ENCODE data around the gene LYRM4. TPM values are rescaled to one million over a fixed set of nuclear protein-coding genes. Genes with fewer than 3 reads are reported as not detected.

The LYRM4 gene
- polyA plus RNA-seq, 1 donor (not counting 4 experiments of a cell fraction or from before 2014, with no cell fraction given): 41.1 TPM

DNA sequence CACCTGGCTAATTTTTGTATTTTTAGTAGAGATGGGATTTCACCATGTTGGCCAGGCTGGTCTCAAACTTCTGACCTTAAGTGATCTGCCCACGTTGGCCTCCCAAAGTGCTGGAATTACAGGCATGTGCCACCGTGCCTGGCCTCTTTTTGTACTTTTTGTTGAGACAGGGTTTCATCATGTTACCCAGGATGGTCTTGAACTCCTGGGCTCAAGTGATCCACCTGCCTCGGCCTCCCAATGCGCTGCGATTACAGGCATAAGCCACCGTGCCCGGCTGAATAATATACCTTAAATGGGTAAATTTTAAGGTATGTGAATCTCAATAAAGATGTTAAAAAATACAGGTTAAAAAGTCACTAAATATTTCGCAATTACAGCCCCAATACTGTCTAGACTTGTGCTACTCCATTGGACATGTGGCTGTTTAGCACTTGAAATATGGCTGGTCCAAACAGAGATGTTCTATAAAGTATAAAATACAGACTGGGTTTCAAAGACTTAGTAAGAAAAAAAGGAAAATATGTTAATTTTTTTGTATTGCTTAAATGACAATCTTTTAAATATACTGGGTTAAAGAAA, 133.6 kb downstream of the LYRM4 start:
- no peak overlapping the region for H3K27ac ChIP-seq (ENCODE audit: control insufficient read depth, insufficient read depth, low read length)

DNA sequence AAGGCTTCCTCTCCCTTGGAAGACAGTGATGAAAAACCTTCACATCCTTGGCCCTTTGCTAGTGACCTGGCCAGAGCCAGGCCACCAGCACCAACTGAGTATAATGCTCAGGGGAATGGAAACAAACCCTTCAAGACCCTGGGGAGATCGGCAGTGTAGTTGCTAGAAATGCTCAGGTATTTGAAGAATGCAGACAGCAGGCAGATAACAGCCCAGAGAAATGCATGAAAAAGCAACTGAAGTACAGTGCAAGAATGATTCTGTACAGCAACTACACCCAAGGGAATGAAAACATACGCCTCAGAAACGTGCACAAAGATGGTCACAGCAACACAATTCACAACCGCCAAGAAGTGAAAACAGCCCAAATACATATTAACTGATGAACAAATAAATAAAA, 134.5 kb downstream of the LYRM4 start:
- no peaks in the 10 kb centered on the region for H4K20me1 ChIP-seq (ENCODE audit: control insufficient read depth, extremely low read depth, insufficient read depth, low read length)
- H3K4me1 ChIP-seq (ENCODE audit: control insufficient read depth, extremely low read depth, insufficient read depth, low read length): peaks cover 18% of the 10 kb centered on the region
- H3K27ac ChIP-seq (ENCODE audit: control insufficient read depth, insufficient read depth, low read length): no peak overlapping the region
- dilution Hi-C loops (cut with MboI; ENCODE audit: extremely low pct_ligation_motif_present, low sequenced_read_pairs): no loop called here
- no peaks in the 10 kb centered on the region for H3K27me3 ChIP-seq (ENCODE audit: control insufficient read depth, extremely low read depth, insufficient read depth, low read length)
- H3K4me3 ChIP-seq (ENCODE audit: control insufficient read depth in 2 of 3, extremely low read depth in 1 of 3, insufficient read depth in 2 of 3, low read depth in 1 of 3, low read length in 3 of 3): no peak overlapping the region
- no peaks in the 10 kb centered on the region for H3K9me1 ChIP-seq (ENCODE audit: control insufficient read depth, extremely low read depth, insufficient read depth, low read length)
- no peak for FAIRE-seq
- TF ChIP-seq, protein P1, sequence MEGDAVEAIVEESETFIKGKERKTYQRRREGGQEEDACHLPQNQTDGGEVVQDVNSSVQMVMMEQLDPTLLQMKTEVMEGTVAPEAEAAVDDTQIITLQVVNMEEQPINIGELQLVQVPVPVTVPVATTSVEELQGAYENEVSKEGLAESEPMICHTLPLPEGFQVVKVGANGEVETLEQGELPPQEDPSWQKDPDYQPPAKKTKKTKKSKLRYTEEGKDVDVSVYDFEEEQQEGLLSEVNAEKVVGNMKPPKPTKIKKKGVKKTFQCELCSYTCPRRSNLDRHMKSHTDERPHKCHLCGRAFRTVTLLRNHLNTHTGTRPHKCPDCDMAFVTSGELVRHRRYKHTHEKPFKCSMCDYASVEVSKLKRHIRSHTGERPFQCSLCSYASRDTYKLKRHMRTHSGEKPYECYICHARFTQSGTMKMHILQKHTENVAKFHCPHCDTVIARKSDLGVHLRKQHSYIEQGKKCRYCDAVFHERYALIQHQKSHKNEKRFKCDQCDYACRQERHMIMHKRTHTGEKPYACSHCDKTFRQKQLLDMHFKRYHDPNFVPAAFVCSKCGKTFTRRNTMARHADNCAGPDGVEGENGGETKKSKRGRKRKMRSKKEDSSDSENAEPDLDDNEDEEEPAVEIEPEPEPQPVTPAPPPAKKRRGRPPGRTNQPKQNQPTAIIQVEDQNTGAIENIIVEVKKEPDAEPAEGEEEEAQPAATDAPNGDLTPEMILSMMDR (optimal IDR thresholded peaks at IDR 0.05 in 1 of 3, IDR thresholded peaks at IDR 0.05 in 1 of 3, conservative IDR thresholded peaks at IDR 0.05 in 1 of 3; ENCODE audit: extremely low read depth in 1 of 3, insufficient read depth in 2 of 3, low read length in 3 of 3): no peak
- no peak for TF ChIP-seq EZH2 (IDR thresholded peaks at IDR 0.05; ENCODE audit: low read length)
- H3K4me2 ChIP-seq (ENCODE audit: control insufficient read depth, extremely low read depth, insufficient read depth, low read depth, low read length): no peak overlapping the region
- H3K79me2 ChIP-seq (ENCODE audit: control insufficient read depth, insufficient read depth, low read length): no peaks in the 10 kb centered on the region
- DNase-seq (ENCODE audit: low read depth, low spot score): no peak
- no peak overlapping the region for H2AFZ ChIP-seq (ENCODE audit: control insufficient read depth, low read length)
- H3K9ac ChIP-seq (ENCODE audit: control insufficient read depth, extremely low read depth, insufficient read depth, low read length): no peak overlapping the region
- H3K9me3 ChIP-seq (ENCODE audit: control insufficient read depth, low read depth, low read length): no peaks in the 10 kb centered on the region
- peaks cover 0 to 3% of the 10 kb centered on the region in 2 experiments for H3K36me3 ChIP-seq (ENCODE audit: control insufficient read depth in 2 of 2, extremely low read depth in 1 of 2, insufficient read depth in 2 of 2, low read length in 2 of 2)

More for the DNA sequence above, 133.6 kb downstream of the LYRM4 start:
- DNase-seq (ENCODE audit: low read depth, low spot score) (no peak), FAIRE-seq (no peak)
- H3K79me2 ChIP-seq (ENCODE audit: control insufficient read depth, insufficient read depth, low read length): no peaks in the 10 kb centered on the region
- H3K27me3 ChIP-seq (ENCODE audit: control insufficient read depth, extremely low read depth, insufficient read depth, low read length): no peaks in the 10 kb centered on the region
- TF ChIP-seq, protein P1 (optimal IDR thresholded peaks at IDR 0.05 in 1 of 3, IDR thresholded peaks at IDR 0.05 in 1 of 3, conservative IDR thresholded peaks at IDR 0.05 in 1 of 3; ENCODE audit: extremely low read depth in 1 of 3, insufficient read depth in 2 of 3, low read length in 3 of 3): no peak
- TF ChIP-seq EZH2 (IDR thresholded peaks at IDR 0.05; ENCODE audit: low read length): no peak
- H3K9me3 ChIP-seq (ENCODE audit: control insufficient read depth, low read depth, low read length): no peaks in the 10 kb centered on the region
- H4K20me1 ChIP-seq (ENCODE audit: control insufficient read depth, extremely low read depth, insufficient read depth, low read length): no peaks in the 10 kb centered on the region
- no peak overlapping the region for H3K4me2 ChIP-seq (ENCODE audit: control insufficient read depth, extremely low read depth, insufficient read depth, low read depth, low read length)
- H3K36me3 ChIP-seq (ENCODE audit: control insufficient read depth in 2 of 2, extremely low read depth in 1 of 2, insufficient read depth in 2 of 2, low read length in 2 of 2): peaks cover 0 to 3% of the 10 kb centered on the region in 2 experiments
- H3K4me3 ChIP-seq (ENCODE audit: control insufficient read depth in 2 of 3, extremely low read depth in 1 of 3, insufficient read depth in 2 of 3, low read depth in 1 of 3, low read length in 3 of 3): no peak overlapping the region
- no peaks in the 10 kb centered on the region for H3K9me1 ChIP-seq (ENCODE audit: control insufficient read depth, extremely low read depth, insufficient read depth, low read length)
- dilution Hi-C loops (cut with MboI; ENCODE audit: extremely low pct_ligation_motif_present, low sequenced_read_pairs): no loop called here
- no peak overlapping the region for H2AFZ ChIP-seq (ENCODE audit: control insufficient read depth, low read length)
- no peak overlapping the region for H3K9ac ChIP-seq (ENCODE audit: control insufficient read depth, extremely low read depth, insufficient read depth, low read length)
- peaks cover 18% of the 10 kb centered on the region for H3K4me1 ChIP-seq (ENCODE audit: control insufficient read depth, extremely low read depth, insufficient read depth, low read length)
